Measurements from ENCODE around the gene TRABD.

Gene TRABD

DNA sequence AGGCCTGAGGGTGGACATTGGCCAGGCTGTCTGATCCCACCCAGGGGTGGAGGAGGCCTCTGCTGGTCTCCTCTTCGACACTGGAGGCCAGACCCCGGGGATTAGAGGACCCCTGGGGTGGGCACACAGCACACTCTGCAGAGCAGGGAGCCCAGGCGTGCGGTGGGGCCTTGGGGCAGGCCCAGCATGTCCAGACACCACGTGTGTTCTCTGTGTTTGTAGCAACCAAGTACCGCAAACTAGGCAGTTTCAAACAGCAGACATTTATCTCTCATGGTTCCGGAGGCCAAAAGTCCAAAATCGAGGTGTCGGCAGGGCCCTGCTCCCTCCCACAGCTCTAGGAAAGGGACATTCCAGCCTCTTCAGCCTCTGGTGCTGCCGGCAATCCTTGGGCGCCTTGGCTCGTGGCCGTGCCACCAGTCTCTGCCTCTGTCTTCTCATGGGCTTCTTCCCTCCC is 13.7 kb upstream of the TRABD start:
- Histone ChIP-seq H3K27me3 (ENCODE audit: insufficient read depth, low read depth) (no peaks in the 10 kb centered on the region), H3K79me2 (ENCODE audit: insufficient read depth, low read depth) (no peaks in the 10 kb centered on the region), H3K27ac (no peak overlapping the region), H3K4me1 (ENCODE audit: low read depth, poor library complexity, severe bottlenecking) (no peaks in the 10 kb centered on the region), H4K20me1 (ENCODE audit: insufficient read depth) (no peaks in the 10 kb centered on the region), H2AFZ (ENCODE audit: low read depth) (no peak overlapping the region), H3K4me2 (no peak overlapping the region), H3K4me3 (IDR thresholded peaks at IDR 0.05; ENCODE audit: insufficient read depth, low read depth, low read length) (no peak overlapping the region), H3K9ac (no peak overlapping the region), H3K36me3 (ENCODE audit: insufficient read depth) (no peaks in the 10 kb centered on the region)
- TF ChIP-seq, protein P1, sequence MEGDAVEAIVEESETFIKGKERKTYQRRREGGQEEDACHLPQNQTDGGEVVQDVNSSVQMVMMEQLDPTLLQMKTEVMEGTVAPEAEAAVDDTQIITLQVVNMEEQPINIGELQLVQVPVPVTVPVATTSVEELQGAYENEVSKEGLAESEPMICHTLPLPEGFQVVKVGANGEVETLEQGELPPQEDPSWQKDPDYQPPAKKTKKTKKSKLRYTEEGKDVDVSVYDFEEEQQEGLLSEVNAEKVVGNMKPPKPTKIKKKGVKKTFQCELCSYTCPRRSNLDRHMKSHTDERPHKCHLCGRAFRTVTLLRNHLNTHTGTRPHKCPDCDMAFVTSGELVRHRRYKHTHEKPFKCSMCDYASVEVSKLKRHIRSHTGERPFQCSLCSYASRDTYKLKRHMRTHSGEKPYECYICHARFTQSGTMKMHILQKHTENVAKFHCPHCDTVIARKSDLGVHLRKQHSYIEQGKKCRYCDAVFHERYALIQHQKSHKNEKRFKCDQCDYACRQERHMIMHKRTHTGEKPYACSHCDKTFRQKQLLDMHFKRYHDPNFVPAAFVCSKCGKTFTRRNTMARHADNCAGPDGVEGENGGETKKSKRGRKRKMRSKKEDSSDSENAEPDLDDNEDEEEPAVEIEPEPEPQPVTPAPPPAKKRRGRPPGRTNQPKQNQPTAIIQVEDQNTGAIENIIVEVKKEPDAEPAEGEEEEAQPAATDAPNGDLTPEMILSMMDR (conservative IDR thresholded peaks at IDR 0.05; ENCODE audit: low read depth, low read length) = no peak

DNA sequence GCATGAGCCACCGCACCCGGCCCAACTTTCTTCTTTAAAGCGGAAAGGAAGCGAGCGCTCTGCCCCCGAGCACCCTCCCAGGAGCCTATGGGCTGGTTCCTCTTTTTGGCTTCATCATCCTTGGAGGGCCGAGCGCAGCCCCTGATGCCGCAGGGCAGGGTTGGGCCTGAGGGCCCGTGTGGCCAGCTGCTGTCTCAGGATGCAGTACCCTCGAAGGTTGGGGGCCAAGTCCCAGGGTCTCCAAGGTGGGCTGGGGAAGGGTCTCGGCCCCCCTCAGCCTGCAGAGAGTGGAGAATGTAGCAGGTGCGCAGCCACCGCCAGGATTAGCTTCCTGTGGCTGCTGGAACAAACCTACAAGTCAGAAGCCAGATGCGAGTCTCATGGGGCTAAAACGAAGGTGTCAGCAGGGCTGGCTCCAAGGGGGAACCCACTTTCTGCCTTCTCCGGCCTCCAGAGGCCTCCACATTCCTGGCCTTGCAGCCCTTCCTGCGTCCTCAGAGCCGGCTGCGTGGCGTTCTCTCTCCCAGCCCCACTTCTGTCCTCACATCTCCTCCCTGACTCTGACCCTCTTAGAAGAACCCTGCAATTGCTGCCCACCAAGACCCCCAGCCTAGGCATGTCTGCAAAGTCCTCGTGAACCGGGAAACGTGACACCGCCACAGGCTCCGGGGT is 12.3 kb upstream of the TRABD start:
- TF ChIP-seq, protein P1 (conservative IDR thresholded peaks at IDR 0.05; ENCODE audit: low read depth, low read length) = no peak
- H3K27ac ChIP-seq = no peak overlapping the region

DNA sequence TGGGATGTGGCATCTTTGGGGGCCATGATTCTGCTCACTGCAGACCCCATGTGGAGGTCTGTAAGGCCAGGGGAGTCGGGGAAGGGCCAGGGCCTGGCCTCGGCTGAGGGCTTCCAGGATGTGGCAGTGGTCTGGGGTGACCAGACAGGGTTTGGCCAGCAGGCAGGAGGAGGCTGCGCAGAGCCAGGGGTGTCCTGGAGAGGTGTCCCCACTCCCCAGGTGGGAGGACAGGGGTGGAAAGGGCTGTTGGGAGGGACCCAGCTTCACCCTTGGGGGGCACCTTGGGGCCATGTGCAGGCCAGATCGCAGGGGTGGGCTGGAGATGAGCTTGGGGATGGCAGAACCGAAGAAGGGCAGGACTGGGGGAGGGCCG is 11.7 kb upstream of the TRABD start:
- no peaks in the 10 kb centered on the region for H3K79me2 ChIP-seq (ENCODE audit: insufficient read depth, low read depth)
- H3K27me3 ChIP-seq (ENCODE audit: insufficient read depth, low read depth) = no peaks in the 10 kb centered on the region
- H3K4me1 ChIP-seq (ENCODE audit: low read depth, poor library complexity, severe bottlenecking) = no peaks in the 10 kb centered on the region
- no peak overlapping the region for H3K4me2 ChIP-seq
- no peak overlapping the region for H3K27ac ChIP-seq
- no peak overlapping the region for H2AFZ ChIP-seq (ENCODE audit: low read depth)
- TF ChIP-seq, protein P1 (conservative IDR thresholded peaks at IDR 0.05; ENCODE audit: low read depth, low read length) = no peak
- no peaks in the 10 kb centered on the region for H4K20me1 ChIP-seq (ENCODE audit: insufficient read depth)
- H3K9ac ChIP-seq = no peak overlapping the region
- H3K36me3 ChIP-seq (ENCODE audit: insufficient read depth) = no peaks in the 10 kb centered on the region
- H3K4me3 ChIP-seq (IDR thresholded peaks at IDR 0.05; ENCODE audit: insufficient read depth, low read depth, low read length) = no peak overlapping the region

More for the DNA sequence above, 12.3 kb upstream of the TRABD start:
- no peaks in the 10 kb centered on the region for H4K20me1 ChIP-seq (ENCODE audit: insufficient read depth)
- H3K27me3 ChIP-seq (ENCODE audit: insufficient read depth, low read depth) = no peaks in the 10 kb centered on the region
- no peak overlapping the region for H2AFZ ChIP-seq (ENCODE audit: low read depth)
- H3K4me2 ChIP-seq = no peak overlapping the region
- no peaks in the 10 kb centered on the region for H3K79me2 ChIP-seq (ENCODE audit: insufficient read depth, low read depth)
- no peaks in the 10 kb centered on the region for H3K36me3 ChIP-seq (ENCODE audit: insufficient read depth)
- no peaks in the 10 kb centered on the region for H3K4me1 ChIP-seq (ENCODE audit: low read depth, poor library complexity, severe bottlenecking)
- H3K9ac ChIP-seq = no peak overlapping the region
- H3K4me3 ChIP-seq (IDR thresholded peaks at IDR 0.05; ENCODE audit: insufficient read depth, low read depth, low read length) = no peak overlapping the region

DNA sequence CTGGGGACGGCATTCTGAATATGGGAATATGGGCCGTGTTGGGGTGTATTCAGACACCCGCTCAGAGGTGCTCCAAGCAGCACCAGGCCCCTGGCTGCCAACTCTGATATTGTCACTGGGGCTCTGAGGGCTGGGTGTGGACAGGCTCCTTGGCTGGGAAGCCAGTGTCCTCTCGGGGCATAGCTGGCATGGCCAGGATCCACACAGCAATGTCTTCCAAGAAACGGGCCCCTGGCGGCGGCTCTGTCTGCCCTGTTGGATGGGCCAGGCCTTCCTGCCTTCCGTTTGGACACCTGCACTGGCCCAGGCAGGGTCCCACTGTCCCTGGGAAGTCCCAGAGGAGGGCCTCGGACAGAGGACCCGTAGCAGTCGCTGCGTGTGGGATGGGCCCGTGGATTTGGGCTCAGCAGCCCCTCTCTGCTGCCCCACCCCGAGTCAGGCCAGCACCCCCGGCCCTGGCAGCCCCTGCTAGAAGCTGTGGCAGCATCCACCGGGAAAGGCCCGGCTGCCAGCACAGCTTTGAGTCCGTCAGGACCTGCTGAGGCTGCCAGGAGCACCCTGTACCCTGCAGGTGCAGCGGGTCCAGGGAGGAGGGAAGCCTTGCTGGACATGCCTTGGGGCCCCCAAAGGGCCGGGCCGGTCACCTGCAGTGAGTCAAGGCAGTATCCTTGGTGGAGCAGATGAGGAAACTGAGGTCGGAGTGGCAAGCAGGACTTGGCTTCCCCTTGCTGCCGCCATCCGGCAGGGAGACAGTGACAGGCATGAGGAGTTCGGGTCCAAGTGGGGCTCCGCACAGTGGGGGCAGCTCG is 11.1 kb upstream of the TRABD start:
- H3K9ac ChIP-seq = no peak overlapping the region
- TF ChIP-seq, protein P1 (conservative IDR thresholded peaks at IDR 0.05; ENCODE audit: low read depth, low read length) = no peak
- no peaks in the 10 kb centered on the region for H3K4me1 ChIP-seq (ENCODE audit: low read depth, poor library complexity, severe bottlenecking)
- no peaks in the 10 kb centered on the region for H3K36me3 ChIP-seq (ENCODE audit: insufficient read depth)
- H2AFZ ChIP-seq (ENCODE audit: low read depth) = no peak overlapping the region
- H3K4me2 ChIP-seq = no peak overlapping the region
- H4K20me1 ChIP-seq (ENCODE audit: insufficient read depth) = no peaks in the 10 kb centered on the region
- H3K4me3 ChIP-seq (IDR thresholded peaks at IDR 0.05; ENCODE audit: insufficient read depth, low read depth, low read length) = no peak overlapping the region
- no peak overlapping the region for H3K27ac ChIP-seq
- H3K27me3 ChIP-seq (ENCODE audit: insufficient read depth, low read depth) = no peaks in the 10 kb centered on the region
- H3K79me2 ChIP-seq (ENCODE audit: insufficient read depth, low read depth) = no peaks in the 10 kb centered on the region
